Heart right ventricle (tissue), 16 donors: Measurements from ENCODE around the gene MECR. TPM values are rescaled to one million over a fixed set of nuclear protein-coding genes. Genes with fewer than 3 reads are reported as not detected.

Experiments
- ATAC-seq, 8 donors: fragments of 200-7000 bp; cut with Tn5 transposase; one replicate each; pipeline ENCODE4 v1.9.1; 2020; ENCODE audit warnings: mild to moderate bottlenecking in 8 of 8, moderate library complexity in 8 of 8, moderate number of reproducible peaks in 1 of 8
- DNase-seq, 2 donors: peaks; one replicate each; pipeline ENCODE4 v3.0.0-alpha.2; 2020
- H3K27ac ChIP-seq, 10 donors: fragments of 200-600 bp; sonication (generic) in 2 of 10; one replicate each; pipeline versions ENCODE4 v1.5.0 to v1.8.0; 2020 to 2022; ENCODE audit warnings: mild to moderate bottlenecking in 3 of 10
- H3K27me3 ChIP-seq, 7 donors: fragments of 200-600 bp; one replicate each; pipeline ENCODE4 v1.8.0; 2021 to 2022; ENCODE audit warnings: mild to moderate bottlenecking in 2 of 7
- H3K36me3 ChIP-seq, 9 donors: fragments of 200-600 bp; sonication (generic) in 1 of 9; one replicate each; pipeline versions ENCODE4 v1.5.0 to v1.8.0; 2020 to 2022; ENCODE audit warnings: mild to moderate bottlenecking in 2 of 9
- H3K4me1 ChIP-seq, 9 donors: fragments of 200-600 bp; sonication (generic) in 1 of 9; one replicate each; pipeline versions ENCODE4 v1.5.0 to v1.8.0; 2020 to 2022; ENCODE audit warnings: mild to moderate bottlenecking in 4 of 9
- H3K4me3 ChIP-seq, 10 donors: fragments of 200-600 bp; sonication (generic) in 2 of 10; one replicate each; pipeline versions ENCODE4 v1.5.0 to v1.8.0; 2020 to 2022; ENCODE audit warnings: mild to moderate bottlenecking in 7 of 10, moderate library complexity in 2 of 10
- H3K9me3 ChIP-seq, 11 donors: fragments of 200-600 bp in 10 of 11; sonication (generic) in 2 of 11; one replicate each; pipeline versions ENCODE4 v1.5.0 to v1.8.0; 2013 to 2022; ENCODE audit warnings: mild to moderate bottlenecking in 2 of 11, control low read depth in 1 of 11, moderate library complexity in 1 of 11
- WGBS, 2 donors: extraction: QIAGEN DNeasy Blood & Tissue Kit; methylation state at CpG; one replicate each; pipeline ENCODE4 v1.1.7; 2013; ENCODE audit warnings: inconsistent platforms in 1 of 2; 5-methylcytosine and 5-hydroxymethylcytosine counted together
- intact Hi-C, 10 donors: fragments of 100-400 bp; cut with DNase I; formaldehyde crosslinking; loops; one replicate each; pipeline versions ENCODE4 v1.11.1 to v1.14.2; 2022
- polyA plus RNA-seq, 2 donors: library from polyadenylated mRNA; stranded (reverse); fragments of 200-250 nt; gene quantifications; one replicate each; pipeline ENCODE4 v1.2.3, GENCODE V29; 2013
- total RNA-seq, 10 donors: library from RNA; stranded (reverse); fragmentation: NEBNext Ultra II Directional in 3 of 10; extraction: Animal tissue kit (Norgen Biotek cat#: 25700) in 3 of 10; gene quantifications; one replicate each; pipeline versions ENCODE4 v1.2.1 to v1.2.4, GENCODE V29; 2021 to 2023
- TF ChIP-seq, protein P1 (sequence below), 9 donors: fragments of 200-600 bp; sonication (generic) in 2 of 9; IDR thresholded peaks; one replicate each; pipeline versions ENCODE4 v1.5.0 to v1.8.0; 2021 to 2022; ENCODE audit warnings: antibody characterized with exemption in 9 of 9, mild to moderate bottlenecking in 5 of 9, moderate library complexity in 1 of 9
- donor health status: Arrhythmogenic right ventricular cardiomyopathy.
- donor health status: ischemic (EF 13 %, LVEDD 7.1; RV severe dilation, severe dysfunction).
- donor health status: healthy with polysubstance abuse.
- donor health status: DM: no; HTN: yes; CAD: no.
- donor health status: DM: no; HTN: no; CAD: no.
- donor health status: ischemic (EF 25% LVEDD 6.9; RV normal size, moderate dysfunction).
- donor health status: ischemic (EF 25% LVEDD 5.7; RV mildly dilated, moderate dysfunction).
- donor health status: healthy.
- donor health status: DM: yes; HTN: yes; CAD: no.
- donor health status: Ischemic cardiomyopathy.
- donor health status: ischemic (EF 35%, LVEDD 5.7; RV mildly dilated, moderate dysfunction).
- donor health status: nonischemic (EF 11% LVEDD 7.7; RV severe dilation, severe dysfunction).
- donor health status: DM: yes; HTN: yes; CAD: no.
- donor health status: PGD.
- donor health status: ischemic (EF 29% LVEDD 5.4; RV normal size, mild dysfunction).
- donor health status: nonischemic (EF 23%, LVEDD 6.1; RV moderate dilation, normal function).

Gene MECR
- total and polyA plus RNA-seq, 12 donors, result 27.8 to 45.6 (median 38.7) TPM

DNA sequence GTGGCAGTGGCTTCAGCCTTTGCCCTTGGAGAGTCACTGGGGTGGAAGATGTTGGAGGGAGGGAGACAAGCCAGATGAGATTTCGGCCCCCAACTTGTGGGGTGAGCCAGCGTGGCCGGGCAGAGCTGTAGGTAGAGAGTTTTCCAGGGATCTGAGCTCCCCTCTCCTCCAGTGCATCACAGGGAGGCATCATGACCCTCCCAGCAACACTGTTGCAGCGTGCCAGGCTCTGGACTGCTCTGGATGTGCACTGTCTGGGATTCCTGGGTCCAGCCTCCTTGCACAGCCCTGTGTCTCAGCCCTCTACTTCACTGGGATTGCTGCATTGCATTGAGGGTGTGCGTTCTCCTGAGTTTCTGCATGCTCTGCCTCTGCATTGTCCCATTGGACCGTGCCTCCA, 14.5 kb upstream of the MECR start:
- intact Hi-C loops, result loop anchor here in 2 of 10 donors (10.0 kb wide), 3 partner anchors 90 to 1460 kb away; no protein-coding TSS in a partner anchor
- no peaks in the 10 kb centered on the region for H3K36me3 ChIP-seq
- H3K27me3 ChIP-seq, result peaks cover 0 to 3% (median 0%) of the 10 kb centered on the region in 7 donors
- no peaks in the 10 kb centered on the region for H3K9me3 ChIP-seq
- 79 to 87% methylated on average over 6 of the region's 6 CpGs for WGBS, 2 donors
- H3K27ac ChIP-seq, result no peak overlapping the region
- peaks cover 0 to 4% (median 0%) of the 10 kb centered on the region in 9 donors for H3K4me1 ChIP-seq
- TF ChIP-seq, protein P1, sequence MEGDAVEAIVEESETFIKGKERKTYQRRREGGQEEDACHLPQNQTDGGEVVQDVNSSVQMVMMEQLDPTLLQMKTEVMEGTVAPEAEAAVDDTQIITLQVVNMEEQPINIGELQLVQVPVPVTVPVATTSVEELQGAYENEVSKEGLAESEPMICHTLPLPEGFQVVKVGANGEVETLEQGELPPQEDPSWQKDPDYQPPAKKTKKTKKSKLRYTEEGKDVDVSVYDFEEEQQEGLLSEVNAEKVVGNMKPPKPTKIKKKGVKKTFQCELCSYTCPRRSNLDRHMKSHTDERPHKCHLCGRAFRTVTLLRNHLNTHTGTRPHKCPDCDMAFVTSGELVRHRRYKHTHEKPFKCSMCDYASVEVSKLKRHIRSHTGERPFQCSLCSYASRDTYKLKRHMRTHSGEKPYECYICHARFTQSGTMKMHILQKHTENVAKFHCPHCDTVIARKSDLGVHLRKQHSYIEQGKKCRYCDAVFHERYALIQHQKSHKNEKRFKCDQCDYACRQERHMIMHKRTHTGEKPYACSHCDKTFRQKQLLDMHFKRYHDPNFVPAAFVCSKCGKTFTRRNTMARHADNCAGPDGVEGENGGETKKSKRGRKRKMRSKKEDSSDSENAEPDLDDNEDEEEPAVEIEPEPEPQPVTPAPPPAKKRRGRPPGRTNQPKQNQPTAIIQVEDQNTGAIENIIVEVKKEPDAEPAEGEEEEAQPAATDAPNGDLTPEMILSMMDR (IDR thresholded peaks at IDR 0.05), result no peak
- H3K4me3 ChIP-seq, result no peak overlapping the region
- no peak for ATAC-seq
- DNase-seq, result no peak

DNA sequence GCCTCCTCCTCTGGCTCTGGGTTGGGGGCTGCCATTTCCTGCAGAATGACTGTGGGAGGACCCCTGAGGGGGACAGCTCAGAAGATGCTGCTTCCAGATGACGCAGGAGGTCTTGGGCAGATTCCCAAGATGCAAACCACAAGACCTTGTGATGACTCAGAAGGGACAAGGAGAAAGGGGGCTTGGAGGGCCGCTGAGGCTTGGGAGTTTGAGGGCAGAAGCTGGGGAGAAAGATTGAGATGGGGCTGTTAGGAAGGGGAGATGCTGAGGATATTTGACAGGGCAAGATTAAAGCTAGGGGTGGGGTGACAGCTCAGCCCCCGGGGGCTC, 13.1 kb upstream of the MECR start:
- Histone ChIP-seq H3K4me1 (peaks cover 0 to 4% (median 0%) of the 10 kb centered on the region in 9 donors), H3K27me3 (peaks cover 0 to 17% (median 0%) of the 10 kb centered on the region in 7 donors), H3K4me3 (no peak overlapping the region), H3K9me3 (no peaks in the 10 kb centered on the region), H3K36me3 (no peaks in the 10 kb centered on the region), H3K27ac (no peak overlapping the region)
- intact Hi-C loops, result loop anchor here in 4 of 10 donors (5.0 to 10.0 kb wide), 5 partner anchors 91 to 1461 kb away; no protein-coding TSS in a partner anchor
- ATAC-seq (no peak), DNase-seq (no peak)
- WGBS, 2 donors, result 58 to 62% methylated on average over 3 of the region's 3 CpGs
- TF ChIP-seq, protein P1 (IDR thresholded peaks at IDR 0.05), result no peak

DNA sequence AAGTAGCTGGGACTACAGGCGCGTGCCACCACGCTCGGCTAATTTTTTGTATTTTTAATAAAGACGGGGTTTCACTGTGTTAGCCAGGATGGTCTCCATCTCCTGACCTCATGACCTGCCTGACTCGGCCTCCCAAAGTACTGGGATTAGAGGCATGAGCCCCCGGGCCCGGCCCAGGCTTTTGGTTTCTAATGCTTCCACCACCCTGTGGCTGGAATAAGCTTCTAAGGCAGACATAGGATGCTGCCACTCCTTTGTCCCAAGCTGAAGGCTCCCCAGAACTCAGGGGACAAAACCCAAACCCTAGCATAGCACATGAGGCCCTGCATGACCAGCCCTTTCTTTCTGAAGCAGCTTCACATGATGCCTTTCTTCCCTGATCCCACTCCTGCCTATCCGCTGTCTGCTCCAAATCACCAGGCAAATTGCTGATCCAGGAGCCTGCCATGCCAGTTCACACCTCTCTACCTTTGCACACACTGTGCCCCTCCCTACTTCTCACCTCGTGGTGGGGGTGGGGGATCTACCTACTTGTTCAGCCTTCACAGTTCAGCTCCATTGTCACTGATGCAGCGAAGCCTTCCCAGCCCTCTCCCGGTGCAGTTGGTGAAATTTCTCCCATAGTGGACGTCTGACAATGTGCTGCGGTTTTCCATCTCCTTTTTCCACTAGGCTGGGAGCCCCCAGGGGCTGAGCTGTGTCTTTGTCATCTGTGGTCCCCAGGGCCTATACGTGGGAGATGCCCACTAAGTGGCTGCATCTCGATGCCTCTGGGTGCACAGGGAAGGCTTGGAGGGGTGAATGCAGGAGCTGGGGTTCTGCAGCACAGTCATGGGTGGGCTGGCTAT, 12.5 kb upstream of the MECR start:
- TF ChIP-seq, protein P1 (IDR thresholded peaks at IDR 0.05), result no peak
- intact Hi-C loops, result loop anchor here in 4 of 10 donors (5.0 to 10.0 kb wide), 5 partner anchors 92 to 1462 kb away; no protein-coding TSS in a partner anchor

DNA sequence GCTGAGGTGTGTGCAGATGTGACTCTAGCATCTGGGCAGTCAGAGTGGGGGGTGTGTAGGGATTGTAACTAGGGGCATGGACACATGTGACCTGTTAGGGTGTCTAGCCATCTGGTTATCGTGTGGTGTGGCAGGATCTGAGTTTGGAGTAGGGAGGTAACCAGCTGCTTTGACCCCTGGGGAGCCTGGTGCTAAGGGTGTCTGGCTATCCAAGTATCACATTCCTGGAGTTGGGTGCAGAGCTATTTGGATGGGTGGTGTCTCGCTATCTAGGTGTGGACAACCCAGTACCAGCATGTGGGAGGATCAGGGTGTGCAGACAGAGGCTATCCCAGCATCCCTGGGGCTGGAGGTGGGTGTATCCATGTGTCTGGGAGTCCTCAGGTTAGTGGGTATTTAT, 10.3 kb upstream of the MECR start:
- no peak for ATAC-seq
- no peak overlapping the region for H3K4me3 ChIP-seq
- peaks cover 0 to 41% (median 0%) of the 10 kb centered on the region in 7 donors for H3K27me3 ChIP-seq
- peaks cover 5 to 24% (median 18%) of the 10 kb centered on the region in 9 donors for H3K4me1 ChIP-seq
- WGBS, 2 donors, result 79 to 80% methylated on average over 2 of the region's 2 CpGs
- no peaks in the 10 kb centered on the region for H3K9me3 ChIP-seq
- DNase-seq, result no peak
- H3K36me3 ChIP-seq, result no peaks in the 10 kb centered on the region
- no peak overlapping the region for H3K27ac ChIP-seq
- intact Hi-C loops, result loop anchor here in 4 of 10 donors (5.0 to 10.0 kb wide), 5 partner anchors 94 to 1464 kb away; no protein-coding TSS in a partner anchor
- TF ChIP-seq, protein P1 (IDR thresholded peaks at IDR 0.05), result no peak

More for the DNA sequence above, 12.5 kb upstream of the MECR start:
- ATAC-seq, result no peak
- no peak for DNase-seq
- H3K4me1 ChIP-seq, result peaks cover 0 to 8% (median 3%) of the 10 kb centered on the region in 9 donors
- no peaks in the 10 kb centered on the region for H3K36me3 ChIP-seq
- no peak overlapping the region for H3K27ac ChIP-seq
- H3K4me3 ChIP-seq, result no peak overlapping the region
- H3K9me3 ChIP-seq, result no peaks in the 10 kb centered on the region
- peaks cover 0 to 23% (median 0%) of the 10 kb centered on the region in 7 donors for H3K27me3 ChIP-seq
- 74 to 79% methylated on average over 16 of the region's 16 CpGs for WGBS, 2 donors
